NCI-H2196 (cell line): Measurements from ENCODE around the gene SPINK13.

Experiments used
- DNase-seq: peaks from one replicate; lab custom pipeline; 2025; ENCODE audit not compliant: unreplicated experiment; lab: John Stamatoyannopoulos, UW

The SPINK13 gene

DNA sequence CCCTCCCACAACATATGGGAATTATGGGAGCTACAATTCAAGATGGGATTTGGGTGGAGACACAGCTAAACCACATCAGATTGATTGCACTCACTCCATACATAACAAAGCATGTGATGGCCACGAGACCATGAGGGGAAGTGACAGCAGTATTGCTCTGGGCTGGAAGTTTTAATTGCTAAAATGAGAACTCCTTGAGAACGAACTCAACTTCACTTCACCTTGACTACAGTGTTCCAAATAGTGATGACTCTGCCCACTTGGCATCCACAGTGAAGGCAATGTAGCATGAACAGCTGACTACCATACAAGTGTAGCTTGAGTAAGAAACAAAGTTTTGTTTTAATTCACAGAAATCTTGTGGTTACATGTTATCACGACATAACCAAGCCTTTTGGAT is 42.9 kb downstream of the SPINK13 start:
- DNase-seq, result no peak

DNA sequence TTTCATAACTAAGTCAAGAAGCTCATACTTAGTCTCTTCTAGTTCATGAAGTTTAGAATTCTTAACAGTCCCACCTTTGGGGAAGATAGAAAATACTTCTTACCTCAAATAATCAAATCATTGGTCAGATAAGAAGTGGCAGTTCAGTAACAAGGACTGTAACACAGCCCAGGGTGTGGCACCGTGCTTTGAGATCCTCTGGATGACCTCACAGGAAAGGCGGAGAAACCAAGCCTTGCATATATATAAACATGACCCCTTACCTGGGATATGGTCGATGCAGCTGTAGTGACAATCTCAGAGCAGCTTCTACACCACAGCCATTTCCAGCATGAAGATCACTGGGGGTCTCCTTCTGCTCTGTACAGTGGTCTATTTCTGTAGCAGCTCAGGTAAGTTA is 43.6 kb downstream of the SPINK13 start, which contains the start of gene SPINK7:
Gene SPINK7 (plus strand): TSS at position 271 of the 400 bp plus-strand sequence. CDS start 61 bp downstream, at position 332.
- no peak for DNase-seq

DNA sequence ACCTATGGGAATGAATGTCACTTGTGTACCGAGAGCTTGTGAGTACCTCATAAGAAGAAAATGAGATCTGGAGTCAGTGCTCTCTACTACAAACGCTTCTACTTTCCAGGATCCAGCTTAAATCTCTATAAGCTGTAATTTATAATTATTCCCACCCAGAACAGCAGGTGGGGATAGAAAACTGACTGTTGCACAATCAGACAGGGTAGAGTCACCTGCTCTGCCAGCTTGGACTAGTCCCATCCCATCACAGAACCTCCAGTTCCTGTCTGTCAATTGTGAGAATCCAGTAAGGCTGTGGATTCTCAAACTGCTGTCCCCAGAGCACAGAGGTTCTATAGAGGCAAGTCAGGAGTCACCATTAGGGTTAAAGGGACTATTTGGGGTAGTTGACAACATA is 45.6 kb downstream of the SPINK13 start:
- DNase-seq, result no peak

DNA sequence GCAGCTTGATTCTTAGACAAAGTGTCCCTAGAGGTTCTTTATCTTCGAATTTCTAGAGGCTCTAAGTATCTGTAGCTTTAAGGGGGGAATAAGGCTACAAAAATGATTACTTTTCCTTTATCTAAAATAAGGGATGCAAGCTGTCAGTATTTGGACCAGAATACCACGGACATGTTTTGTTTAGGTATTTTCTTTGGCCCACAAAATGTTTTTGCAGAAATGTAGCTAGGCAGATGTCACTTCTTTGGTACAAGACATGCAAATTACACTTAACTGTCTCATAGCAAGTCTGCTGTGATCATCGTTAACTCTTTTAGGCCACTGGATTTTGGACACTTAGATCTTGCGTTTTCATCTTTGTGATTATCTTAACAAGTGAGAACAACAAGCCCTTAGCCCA is 46.1 kb downstream of the SPINK13 start:
- DNase-seq, result no peak

DNA sequence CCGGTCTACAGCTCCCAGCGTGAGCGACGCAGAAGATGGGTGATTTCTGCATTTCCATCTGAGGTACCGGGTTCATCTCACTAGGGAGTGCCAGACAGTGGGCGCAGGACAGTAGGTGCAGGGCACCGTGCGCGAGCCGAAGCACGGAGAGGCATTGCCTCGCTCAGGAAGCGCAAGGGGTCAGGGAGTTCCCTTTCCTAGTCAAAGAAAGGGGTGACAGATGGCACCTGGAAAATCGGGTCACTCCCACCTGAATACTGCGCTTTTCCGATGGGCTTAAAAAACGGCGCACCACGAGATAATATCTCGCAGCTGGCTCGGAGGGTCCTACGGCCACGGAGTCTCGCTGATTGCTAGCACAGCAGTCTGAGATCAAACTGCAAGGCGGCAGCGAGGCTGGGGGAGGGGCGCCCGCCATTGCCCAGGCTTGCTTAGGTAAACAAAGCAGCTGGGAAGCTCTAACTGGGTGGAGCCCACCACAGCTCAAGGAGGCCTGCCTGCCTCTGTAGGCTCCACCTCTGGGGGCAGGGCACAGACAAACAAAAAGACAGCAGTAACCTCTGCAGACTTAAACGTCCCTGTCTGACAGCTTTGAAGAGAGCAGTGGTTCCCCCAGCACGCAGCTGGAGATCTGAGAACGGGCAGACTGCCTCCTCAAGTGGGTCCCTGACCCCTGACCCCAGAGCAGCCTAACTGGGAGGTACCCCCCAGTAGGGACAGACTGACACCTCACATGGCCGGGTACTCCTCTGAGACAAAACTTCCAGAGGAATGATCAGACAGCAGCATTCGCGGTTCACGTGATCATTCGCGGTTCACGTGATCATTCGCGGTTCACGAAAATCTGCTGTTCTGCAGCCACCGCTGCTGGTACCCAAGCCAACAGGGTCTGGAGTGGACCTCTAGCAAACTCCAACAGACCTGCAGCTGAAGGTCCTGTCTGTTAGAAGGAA is 51.7 kb downstream of the SPINK13 start:
- peak; percentile 12 for DNase-seq

DNA sequence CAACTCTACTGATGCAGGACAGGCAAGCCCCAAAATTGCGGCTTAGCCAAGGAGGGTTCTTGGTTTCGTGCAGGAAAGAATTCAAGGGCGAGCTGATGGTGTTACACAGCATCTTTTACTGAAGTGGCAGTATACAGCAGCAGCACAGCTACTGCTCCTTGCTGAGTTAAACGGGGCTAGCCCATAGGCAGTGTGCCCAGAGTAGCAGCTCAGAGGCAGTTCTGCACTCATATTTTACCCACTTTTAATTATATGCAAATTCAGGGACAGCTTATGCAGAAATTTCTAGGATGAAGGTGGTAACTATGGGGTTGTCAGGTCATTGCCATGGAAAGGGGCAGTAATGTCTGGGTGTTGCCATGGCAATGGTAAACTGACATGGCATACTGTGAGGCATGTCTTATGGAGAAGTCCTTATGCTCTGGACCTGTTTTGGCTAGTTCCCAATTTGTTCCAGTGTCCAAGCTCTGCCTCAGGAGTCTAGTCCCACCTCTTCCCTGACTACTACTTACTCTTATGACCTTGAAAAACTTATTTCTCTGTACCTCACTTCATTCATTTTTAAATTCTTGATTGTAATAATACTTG is 64.8 kb downstream of the SPINK13 start:
- no peak for DNase-seq

DNA sequence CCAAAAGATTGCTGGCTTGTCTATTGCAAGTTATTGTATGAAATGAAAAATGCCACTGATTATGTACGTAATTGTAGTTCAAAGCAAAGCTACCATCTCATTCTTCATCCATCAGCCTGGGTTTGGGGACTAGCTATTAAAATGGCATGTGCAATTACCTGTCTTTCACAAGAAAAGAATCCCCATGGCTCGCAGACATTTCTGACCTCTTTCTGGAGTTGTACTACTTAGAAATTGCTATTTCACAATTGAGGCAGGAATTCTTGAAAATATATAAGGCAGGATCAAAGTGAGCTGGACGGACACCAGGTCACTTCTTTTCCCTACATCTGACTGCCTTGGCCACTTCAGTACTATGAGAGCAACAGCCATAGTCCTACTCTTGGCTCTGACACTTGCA is 66.7 kb downstream of the SPINK13 start, which contains the start of gene SPINK9:
Gene SPINK9 (plus strand): TSS at position 301 of the 400 bp plus-strand sequence. CDS start 55 bp downstream, at position 356.
- no peak for DNase-seq
